Prostate gland (tissue), 2 donors: ENCODE results near the gene CREM. TPM values are rescaled to one million over a fixed set of nuclear protein-coding genes. Genes with fewer than 3 reads are reported as not detected.

Experiments
- DNase-seq: peaks from one replicate; pipeline ENCODE4 v3.0.0-alpha.2; 2019; ENCODE audit warnings: low spot score
- H3K27ac ChIP-seq, 2 donors: fragments of 200-600 bp; sonication (generic); 2 replicates each; pipeline ENCODE4 v1.5.1; 2017 to 2019
- H3K27me3 ChIP-seq: fragments of 200-600 bp; sonication (generic); replicated peaks from 2 replicates; pipeline ENCODE4 v1.5.1; 2019; ENCODE audit not compliant: insufficient read depth
- H3K36me3 ChIP-seq, 2 donors: fragments of 200-600 bp; sonication (generic); 1 replicate in 1 of 2; 2 replicates in 1 of 2; pipeline versions ENCODE4 v1.5.1 to v1.8.1; 2017 to 2019
- H3K4me1 ChIP-seq: fragments of 200-600 bp; sonication (generic); replicated peaks from 2 replicates; pipeline ENCODE4 v1.5.1; 2019
- H3K4me3 ChIP-seq, 2 donors: fragments of 200-600 bp; sonication (generic); 2 replicates each; pipeline ENCODE4 v1.5.1; 2017 to 2019
- H3K9me3 ChIP-seq: fragments of 200-600 bp; sonication (generic); 2 replicates; pipeline ENCODE4 v1.5.1; 2017
- CTCF ChIP-seq, 4 experiments: fragments of 200-600 bp in 2 of 4; fragments of 450-650 bp in 2 of 4; sonication (generic) in 2 of 4; IDR thresholded peaks; 1 replicate in 3 of 4; 2 replicates in 1 of 4; pipeline ENCODE4 v1.5.1; 2016 to 2019; ENCODE audit warnings: antibody characterized with exemption in 4 of 4, mild to moderate bottlenecking in 2 of 4, moderate library complexity in 2 of 4
- POLR2A ChIP-seq: fragments of 450-650 bp; IDR thresholded peaks from one replicate; pipeline ENCODE4 v1.6.1; 2016; ENCODE audit warnings: antibody characterized with exemption, mild to moderate bottlenecking
- POLR2AphosphoS5 ChIP-seq: sonication (generic); formaldehyde crosslinking; IDR thresholded peaks from one replicate; pipeline ENCODE4 v1.6.1; 2017; ENCODE audit warnings: antibody characterized with exemption
- WGBS: methylation state at CpG from one replicate; pipeline ENCODE4 v1.1.5; 2018; 5-methylcytosine and 5-hydroxymethylcytosine counted together
- intact Hi-C: fragments of 100-400 bp; cut with DNase I; formaldehyde crosslinking; loops from one replicate; pipeline ENCODE4 v1.14.2; 2022
- total RNA-seq, 2 donors: library from RNA; depleted of rRNA; stranded (reverse); fragments of >200 nt; gene quantifications; one replicate each; pipeline ENCODE4 v1.1.0, GENCODE V29; 2016

Gene CREM
- total RNA-seq, 2 donors from 2014 or later, result 25.5 to 75.3 TPM

- H3K27ac ChIP-seq, result no peak overlapping the region
Observed at GRCh38 chr10:35172146-35172545, 45.5 kb downstream of the CREM start.

GRCh38 chr10:35172574-35172973 lies 45.9 kb downstream of the CREM start:
- WGBS, result 46% methylated on average over 5 of the region's 5 CpGs
- H3K27me3 ChIP-seq, result no peaks in the 10 kb centered on the region
- H3K36me3 ChIP-seq, result no peaks in the 10 kb centered on the region
- H3K27ac ChIP-seq, result peak overlapping the region in 1 of 2 donors; percentile 18
- TF ChIP-seq POLR2AphosphoS5, result no peak
- no peak for TF ChIP-seq POLR2A
- TF ChIP-seq CTCF (IDR thresholded peaks at IDR 0.05), result no peak
- intact Hi-C loops, result no loop called here
- no peaks in the 10 kb centered on the region for H3K9me3 ChIP-seq
- DNase-seq, result no peak
- H3K4me3 ChIP-seq, result no peak overlapping the region
- no peaks in the 10 kb centered on the region for H3K4me1 ChIP-seq

More at GRCh38 chr10:35172146-35172545, 45.5 kb downstream of the CREM start:
- Histone ChIP-seq H3K36me3 (no peaks in the 10 kb centered on the region), H3K9me3 (no peaks in the 10 kb centered on the region), H3K4me1 (no peaks in the 10 kb centered on the region), H3K4me3 (no peak overlapping the region), H3K27me3 (no peaks in the 10 kb centered on the region)
- no peak for TF ChIP-seq CTCF (IDR thresholded peaks at IDR 0.05)
- no peak for TF ChIP-seq POLR2A
- no peak for TF ChIP-seq POLR2AphosphoS5
- WGBS, result 44% methylated on average over 1 of the region's 1 CpG
- intact Hi-C loops, result no loop called here
- DNase-seq, result no peak

- no peak for DNase-seq
- no peak overlapping the region for H3K4me3 ChIP-seq
- TF ChIP-seq CTCF (IDR thresholded peaks at IDR 0.05), result no peak
- TF ChIP-seq POLR2A, result no peak
- no peak for TF ChIP-seq POLR2AphosphoS5
- H3K27ac ChIP-seq, result peak overlapping the region in 1 of 2 donors; percentile 4
- H3K36me3 ChIP-seq, result no peaks in the 10 kb centered on the region
- no peaks in the 10 kb centered on the region for H3K9me3 ChIP-seq
- no peaks in the 10 kb centered on the region for H3K4me1 ChIP-seq
- intact Hi-C loops, result no loop called here
- 72% methylated on average over 9 of the region's 9 CpGs for WGBS
- H3K27me3 ChIP-seq, result no peaks in the 10 kb centered on the region
Observed at GRCh38 chr10:35178331-35178730, 51.7 kb downstream of the CREM start.

- H3K27me3 ChIP-seq, result no peaks in the 10 kb centered on the region
- 51% methylated on average over 8 of the region's 8 CpGs for WGBS
- no peaks in the 10 kb centered on the region for H3K36me3 ChIP-seq
- TF ChIP-seq POLR2AphosphoS5 (no peak), POLR2A (no peak), CTCF (IDR thresholded peaks at IDR 0.05) (no peak)
- no peak overlapping the region for H3K4me3 ChIP-seq
- no peak for DNase-seq
- H3K9me3 ChIP-seq, result no peaks in the 10 kb centered on the region
- H3K27ac ChIP-seq, result no peak overlapping the region
- intact Hi-C loops, result no loop called here
- no peaks in the 10 kb centered on the region for H3K4me1 ChIP-seq
Observed at GRCh38 chr10:35182631-35183510, 56.2 kb downstream of the CREM start.
